Measurements from ENCODE around the gene ZNF669. TPM values are rescaled to one million over a fixed set of nuclear protein-coding genes. Genes with fewer than 3 reads are reported as not detected.

The ZNF669 gene
- total RNA-seq, 2 donors from 2014 or later = 2.9 to 5.9 TPM

DNA sequence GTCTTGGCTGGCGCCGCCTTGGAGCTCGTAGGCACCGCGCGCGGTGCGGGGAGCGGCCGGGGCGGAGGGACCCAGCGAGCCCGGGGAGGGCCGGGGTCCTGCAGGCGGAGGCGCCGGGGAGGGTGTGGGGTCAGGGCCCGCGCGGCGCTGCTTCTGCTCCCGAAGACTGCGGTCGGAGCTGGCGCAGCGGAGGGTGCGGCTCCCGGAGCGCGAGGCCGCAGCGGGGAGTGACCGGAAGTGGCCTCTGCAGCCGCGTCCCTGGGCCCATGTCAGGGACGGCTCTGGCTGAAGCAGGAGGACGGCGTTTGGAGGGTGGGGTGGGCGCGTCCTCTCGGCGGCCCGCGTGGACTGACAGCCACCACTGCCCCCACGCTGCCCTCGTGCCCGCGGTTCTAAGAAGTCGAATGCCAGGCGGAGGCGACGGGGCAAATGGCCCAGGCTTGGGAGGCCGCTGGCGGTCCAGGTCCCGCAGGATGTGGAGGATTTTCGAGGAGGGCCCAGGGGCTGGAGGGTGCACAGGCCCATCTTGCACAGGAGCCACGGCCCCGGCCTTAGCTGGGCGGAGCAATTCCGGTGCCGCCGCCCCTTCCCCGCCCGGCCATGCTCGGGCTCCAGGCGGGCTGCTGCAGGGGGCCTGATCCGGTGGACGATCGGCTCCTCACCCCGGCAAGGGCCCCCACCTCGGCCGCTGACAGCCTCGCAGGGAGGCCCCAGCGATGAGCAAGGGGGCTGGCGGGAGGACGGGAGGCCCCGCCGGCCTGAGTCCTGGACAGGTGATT lies 7.7 kb upstream of the ZNF669 start:
- Histone ChIP-seq H3K9me3 (no peaks in the 10 kb centered on the region), H3K27ac (peak overlapping the region; percentile 70 to 90 (median 81)), H3K27me3 (no peaks in the 10 kb centered on the region), H3K4me1 (peaks cover 29% of the 10 kb centered on the region), H3K36me3 (replicated peaks in 1 of 2; ENCODE audit: insufficient read depth in 1 of 2, low read depth in 2 of 2) (no peaks in the 10 kb centered on the region), H3K4me3 (peak overlapping the region; percentile 8 to 60)
- ATAC-seq = peak; percentile 82
- peak; percentile 64 to 73 (median 68) for DNase-seq
- 4% methylated on average over 38 of the region's 78 CpGs; no CpG with 5 or more reads in 1 of the 2 donors for WGBS, 2 donors
- TF ChIP-seq, protein P1, sequence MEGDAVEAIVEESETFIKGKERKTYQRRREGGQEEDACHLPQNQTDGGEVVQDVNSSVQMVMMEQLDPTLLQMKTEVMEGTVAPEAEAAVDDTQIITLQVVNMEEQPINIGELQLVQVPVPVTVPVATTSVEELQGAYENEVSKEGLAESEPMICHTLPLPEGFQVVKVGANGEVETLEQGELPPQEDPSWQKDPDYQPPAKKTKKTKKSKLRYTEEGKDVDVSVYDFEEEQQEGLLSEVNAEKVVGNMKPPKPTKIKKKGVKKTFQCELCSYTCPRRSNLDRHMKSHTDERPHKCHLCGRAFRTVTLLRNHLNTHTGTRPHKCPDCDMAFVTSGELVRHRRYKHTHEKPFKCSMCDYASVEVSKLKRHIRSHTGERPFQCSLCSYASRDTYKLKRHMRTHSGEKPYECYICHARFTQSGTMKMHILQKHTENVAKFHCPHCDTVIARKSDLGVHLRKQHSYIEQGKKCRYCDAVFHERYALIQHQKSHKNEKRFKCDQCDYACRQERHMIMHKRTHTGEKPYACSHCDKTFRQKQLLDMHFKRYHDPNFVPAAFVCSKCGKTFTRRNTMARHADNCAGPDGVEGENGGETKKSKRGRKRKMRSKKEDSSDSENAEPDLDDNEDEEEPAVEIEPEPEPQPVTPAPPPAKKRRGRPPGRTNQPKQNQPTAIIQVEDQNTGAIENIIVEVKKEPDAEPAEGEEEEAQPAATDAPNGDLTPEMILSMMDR (IDR thresholded peaks at IDR 0.05) = no peak
- peak; percentile 56 to 68 (median 61) for TF ChIP-seq POLR2A (IDR thresholded peaks at IDR 0.05)
- intact Hi-C loops (cut with DNase I) = no loop called here

DNA sequence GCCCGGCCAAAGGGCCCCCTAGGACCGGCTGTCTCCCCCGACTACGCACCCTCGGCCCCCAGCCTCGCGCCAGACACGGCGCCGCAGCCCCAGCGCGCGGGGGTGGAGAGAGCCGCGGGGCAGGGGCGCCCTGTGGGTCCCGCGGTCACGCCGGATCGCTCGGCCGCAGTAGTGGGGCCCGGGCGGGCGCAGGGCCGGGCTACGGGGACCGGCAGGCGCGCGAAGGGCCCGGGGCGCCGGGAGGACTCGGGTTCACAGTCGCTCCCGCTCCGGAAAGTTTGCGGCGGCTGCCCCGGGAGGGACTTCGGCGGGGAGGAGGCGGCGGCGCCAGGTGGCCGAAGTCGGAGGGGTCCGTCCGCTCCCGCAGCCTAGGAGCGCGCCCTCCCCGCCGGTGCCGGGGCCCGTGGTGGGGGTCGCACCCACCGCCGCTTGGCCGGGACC lies 7.1 kb upstream of the ZNF669 start:
- no peaks in the 10 kb centered on the region for H3K36me3 ChIP-seq (replicated peaks in 1 of 2; ENCODE audit: insufficient read depth in 1 of 2, low read depth in 2 of 2)
- ATAC-seq (peak; percentile 41), DNase-seq (peak in 1 of 4 donors; percentile 21)
- H3K27ac ChIP-seq = peak overlapping the region; percentile 70 to 90 (median 81)
- peaks cover 29% of the 10 kb centered on the region for H3K4me1 ChIP-seq
- intact Hi-C loops (cut with DNase I) = no loop called here
- H3K9me3 ChIP-seq = no peaks in the 10 kb centered on the region
- TF ChIP-seq POLR2A (IDR thresholded peaks at IDR 0.05) = no peak
- TF ChIP-seq, protein P1 (IDR thresholded peaks at IDR 0.05) = no peak
- H3K27me3 ChIP-seq = no peaks in the 10 kb centered on the region
- H3K4me3 ChIP-seq = peak overlapping the region; percentile 8 to 60
- WGBS, 2 donors = 1% methylated on average over 48 of the region's 62 CpGs; no CpG with 5 or more reads in 1 of the 2 donors

DNA sequence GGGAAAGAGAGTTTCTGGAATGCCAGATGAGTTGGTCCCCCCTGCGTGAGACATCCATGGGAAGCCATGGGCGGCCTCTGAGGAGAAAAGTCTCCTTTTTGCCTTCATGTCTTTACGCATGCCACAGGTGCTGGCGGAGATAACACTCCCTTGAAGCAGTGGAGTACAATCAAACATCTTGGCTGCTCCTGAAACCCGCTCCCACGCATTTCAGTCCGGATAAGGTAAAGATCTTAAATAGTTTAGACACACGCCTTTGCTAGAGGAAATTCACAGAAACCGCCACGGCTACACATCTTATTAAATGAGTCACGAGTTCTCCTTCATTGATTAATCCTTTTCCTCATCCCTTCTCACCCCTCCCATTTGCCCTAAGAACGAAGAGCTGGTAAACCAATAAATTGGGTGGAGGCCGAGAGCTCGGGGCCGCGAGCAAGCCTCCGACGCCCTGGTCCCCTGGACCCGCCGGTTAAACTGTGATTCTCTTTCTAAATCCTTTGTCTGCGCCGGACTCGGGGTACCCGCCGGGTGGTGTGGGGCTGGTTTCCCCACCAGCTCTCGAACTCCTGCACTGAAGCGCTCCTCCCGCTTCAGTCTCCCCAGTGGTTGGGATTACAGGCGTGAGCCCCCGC lies 6.6 kb upstream of the ZNF669 start:
- Histone ChIP-seq H3K4me3 (peak overlapping the region; percentile 8 to 60), H3K9me3 (no peaks in the 10 kb centered on the region), H3K27me3 (no peaks in the 10 kb centered on the region), H3K4me1 (peaks cover 29% of the 10 kb centered on the region), H3K36me3 (replicated peaks in 1 of 2; ENCODE audit: insufficient read depth in 1 of 2, low read depth in 2 of 2) (no peaks in the 10 kb centered on the region), H3K27ac (peak overlapping the region; percentile 70 to 90 (median 81))
- DNase-seq = no peak
- WGBS, 2 donors = 12 to 14% methylated on average over 21 to 30 of the region's 30 CpGs
- intact Hi-C loops (cut with DNase I) = no loop called here
- TF ChIP-seq, protein P1 (IDR thresholded peaks at IDR 0.05) = no peak
- no peak for TF ChIP-seq POLR2A (IDR thresholded peaks at IDR 0.05)
- peak; percentile 14 for ATAC-seq

DNA sequence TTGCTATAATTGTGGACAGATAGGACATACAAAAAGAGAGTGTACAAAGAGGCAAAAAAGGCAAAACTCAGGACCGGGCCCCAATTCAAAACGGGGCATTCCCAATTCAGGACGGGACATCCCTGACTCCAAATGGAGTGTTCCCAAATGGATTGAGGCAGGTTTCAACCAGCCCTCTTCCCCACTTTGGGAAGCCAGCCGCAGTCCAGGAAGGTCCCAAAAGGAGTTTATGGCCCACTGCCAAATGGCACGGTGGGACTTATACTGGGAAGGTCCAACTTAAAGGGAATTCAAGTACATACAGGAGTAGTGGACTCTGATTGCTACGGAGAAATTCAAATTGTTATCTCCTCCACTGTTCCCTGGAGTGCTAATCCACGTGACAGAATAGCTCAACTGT lies 3.5 kb upstream of the ZNF669 start:
- Histone ChIP-seq H3K4me1 (peaks cover 31% of the 10 kb centered on the region), H3K27ac (no peak overlapping the region), H3K36me3 (replicated peaks in 1 of 2; ENCODE audit: insufficient read depth in 1 of 2, low read depth in 2 of 2) (no peaks in the 10 kb centered on the region), H3K27me3 (no peaks in the 10 kb centered on the region), H3K9me3 (no peaks in the 10 kb centered on the region), H3K4me3 (no peak overlapping the region)
- intact Hi-C loops (cut with DNase I) = no loop called here
- WGBS, 2 donors = 86 to 88% methylated on average over 7 of the region's 7 CpGs
- DNase-seq = no peak
- no peak for ATAC-seq
- TF ChIP-seq, protein P1 (IDR thresholded peaks at IDR 0.05) = no peak
- TF ChIP-seq POLR2A (IDR thresholded peaks at IDR 0.05) = no peak
